Ishikawa (cell line): Measurements from ENCODE around the gene PPFIA4.

Source experiments
- CREB1 ChIP-seq: IDR thresholded peaks from 2 replicates; pipeline ENCODE4 v1.6.1; 2012; ENCODE audit warnings: low read depth
- EGR1 ChIP-seq: IDR thresholded peaks from 2 replicates; pipeline ENCODE4 v1.6.1; 2012
- EP300 ChIP-seq: IDR thresholded peaks from 2 replicates; pipeline ENCODE4 v1.6.1; 2012; ENCODE audit warnings: borderline replicate concordance
- FOXM1 ChIP-seq: IDR thresholded peaks from 2 replicates; pipeline ENCODE4 v1.6.1; 2012; ENCODE audit warnings: low read depth, borderline replicate concordance
- MAX ChIP-seq: IDR thresholded peaks from 2 replicates; pipeline ENCODE4 v1.6.1; 2012
- RAD21 ChIP-seq: IDR thresholded peaks from 2 replicates; pipeline ENCODE4 v1.6.1; 2012; ENCODE audit warnings: low read depth
- TCF12 ChIP-seq: IDR thresholded peaks from 2 replicates; pipeline ENCODE4 v1.6.1; 2012; ENCODE audit warnings: low read depth
- USF1 ChIP-seq: IDR thresholded peaks from 2 replicates; pipeline ENCODE4 v1.6.1; 2012
- ZBTB7A ChIP-seq: IDR thresholded peaks from 2 replicates; pipeline ENCODE4 v1.6.1; 2012; ENCODE audit warnings: low read depth

- TF ChIP-seq CREB1 (no peak), USF1 (no peak), EP300 (no peak), EGR1 (no peak), ZBTB7A (no peak), TCF12 (no peak), FOXM1 (no peak), RAD21 (no peak), MAX (no peak)
These were observed 76.9 kb downstream of the PPFIA4 start for GRCh38 chr1:203103216-203103615.
